ENCODE data around the gene EHBP1.
"Not testable (repeated sequence)": the region's sequence is repeated elsewhere in the genome, so short reads cannot be mapped to it uniquely, and the experiment has no call there.

Gene EHBP1

GRCh38 chr2:62708751-62709150 lies 3.2 kb downstream of the EHBP1 start:
- Histone ChIP-seq H3K79me2 (ENCODE audit: control insufficient read depth, low read length) (peaks cover 68% of the 10 kb centered on the region), H3K9me3 (ENCODE audit: control insufficient read depth, insufficient read depth, low read length) (no peaks in the 10 kb centered on the region), H3K4me2 (ENCODE audit: low read length) (peak overlapping the region; percentile 89), H3K9me2 (replicated peaks; ENCODE audit: control insufficient read depth, low read length) (no peaks in the 10 kb centered on the region), H3K27ac (ENCODE audit: low read depth, low read length) (no peak overlapping the region), H3K27me3 (ENCODE audit: control insufficient read depth, low read length) (no peaks in the 10 kb centered on the region), H3F3A (ENCODE audit: control insufficient read depth, insufficient read depth) (no peaks in the 10 kb centered on the region), H3K4me1 (ENCODE audit: control insufficient read depth, low read length) (peaks cover 32% of the 10 kb centered on the region), H4K20me1 (ENCODE audit: control insufficient read depth, insufficient read depth, low read depth, low read length) (no peaks in the 10 kb centered on the region), H3K36me3 (ENCODE audit: control insufficient read depth, low read length) (peaks cover 40% of the 10 kb centered on the region), H3K4me3 (ENCODE audit: low read length) (no peak overlapping the region)
- TF ChIP-seq, protein P1, sequence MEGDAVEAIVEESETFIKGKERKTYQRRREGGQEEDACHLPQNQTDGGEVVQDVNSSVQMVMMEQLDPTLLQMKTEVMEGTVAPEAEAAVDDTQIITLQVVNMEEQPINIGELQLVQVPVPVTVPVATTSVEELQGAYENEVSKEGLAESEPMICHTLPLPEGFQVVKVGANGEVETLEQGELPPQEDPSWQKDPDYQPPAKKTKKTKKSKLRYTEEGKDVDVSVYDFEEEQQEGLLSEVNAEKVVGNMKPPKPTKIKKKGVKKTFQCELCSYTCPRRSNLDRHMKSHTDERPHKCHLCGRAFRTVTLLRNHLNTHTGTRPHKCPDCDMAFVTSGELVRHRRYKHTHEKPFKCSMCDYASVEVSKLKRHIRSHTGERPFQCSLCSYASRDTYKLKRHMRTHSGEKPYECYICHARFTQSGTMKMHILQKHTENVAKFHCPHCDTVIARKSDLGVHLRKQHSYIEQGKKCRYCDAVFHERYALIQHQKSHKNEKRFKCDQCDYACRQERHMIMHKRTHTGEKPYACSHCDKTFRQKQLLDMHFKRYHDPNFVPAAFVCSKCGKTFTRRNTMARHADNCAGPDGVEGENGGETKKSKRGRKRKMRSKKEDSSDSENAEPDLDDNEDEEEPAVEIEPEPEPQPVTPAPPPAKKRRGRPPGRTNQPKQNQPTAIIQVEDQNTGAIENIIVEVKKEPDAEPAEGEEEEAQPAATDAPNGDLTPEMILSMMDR (IDR thresholded peaks at IDR 0.05; ENCODE audit: low read depth, low read length, poor library complexity, severe bottlenecking), result no peak
- TF ChIP-seq EZH2phosphoT487 (IDR thresholded peaks at IDR 0.05; ENCODE audit: borderline replicate concordance, low read length), result no peak

DNA sequence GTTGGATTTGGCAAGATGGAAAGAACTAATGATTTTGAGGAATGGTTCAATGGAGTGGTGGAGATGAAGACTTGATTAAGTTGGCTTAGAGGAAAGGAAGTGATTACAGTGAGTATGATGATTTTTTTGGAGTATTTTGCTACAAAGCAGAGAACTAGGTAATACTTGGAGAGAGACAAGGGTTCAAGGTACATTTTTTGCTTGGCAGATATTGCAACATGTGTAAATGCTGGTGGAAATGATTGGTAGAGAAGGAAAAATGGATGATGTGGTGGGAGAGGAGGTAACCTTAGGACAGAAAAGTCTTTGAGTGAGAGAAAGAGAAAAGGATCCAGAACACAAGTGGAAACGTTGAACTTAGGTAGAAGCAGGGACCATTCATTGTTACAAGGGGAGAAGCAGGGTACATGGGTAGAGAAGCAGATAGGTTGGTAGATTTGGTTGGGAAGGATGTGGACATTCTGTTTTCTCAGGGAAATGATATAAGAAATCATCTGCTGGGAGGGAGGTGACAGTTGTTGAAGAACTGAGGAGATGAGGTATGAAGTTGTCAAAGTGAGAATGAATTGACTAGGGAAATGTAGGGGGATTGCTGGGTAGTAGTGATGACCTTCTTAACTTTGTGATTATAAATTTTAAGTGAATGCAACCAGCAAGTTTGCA lies 6.5 kb downstream of the EHBP1 start:
- Histone ChIP-seq H3K4me1 (ENCODE audit: control insufficient read depth, low read length) (peaks cover 16% of the 10 kb centered on the region), H3F3A (ENCODE audit: control insufficient read depth, insufficient read depth) (no peaks in the 10 kb centered on the region), H4K20me1 (ENCODE audit: control insufficient read depth, insufficient read depth, low read depth, low read length) (no peaks in the 10 kb centered on the region), H3K4me2 (ENCODE audit: low read length) (no peak overlapping the region), H3K79me2 (ENCODE audit: control insufficient read depth, low read length) (peaks cover 78% of the 10 kb centered on the region), H3K4me3 (ENCODE audit: low read length) (no peak overlapping the region), H3K9me2 (replicated peaks; ENCODE audit: control insufficient read depth, low read length) (no peaks in the 10 kb centered on the region), H3K27me3 (ENCODE audit: control insufficient read depth, low read length) (no peaks in the 10 kb centered on the region), H3K27ac (ENCODE audit: low read depth, low read length) (no peak overlapping the region), H3K36me3 (ENCODE audit: control insufficient read depth, low read length) (peaks cover 46% of the 10 kb centered on the region), H3K9me3 (ENCODE audit: control insufficient read depth, insufficient read depth, low read length) (no peaks in the 10 kb centered on the region)
- TF ChIP-seq EZH2phosphoT487 (IDR thresholded peaks at IDR 0.05; ENCODE audit: borderline replicate concordance, low read length), result no peak
- TF ChIP-seq, protein P1 (IDR thresholded peaks at IDR 0.05; ENCODE audit: low read depth, low read length, poor library complexity, severe bottlenecking), result no peak

- H3K9me3 ChIP-seq (ENCODE audit: control insufficient read depth, insufficient read depth, low read length); H3K27me3 ChIP-seq (ENCODE audit: control insufficient read depth, low read length); H3K4me1 ChIP-seq (ENCODE audit: control insufficient read depth, low read length); H3F3A ChIP-seq (ENCODE audit: control insufficient read depth, insufficient read depth); H3K4me3 ChIP-seq (ENCODE audit: low read length); H3K27ac ChIP-seq (ENCODE audit: low read depth, low read length); H4K20me1 ChIP-seq (ENCODE audit: control insufficient read depth, insufficient read depth, low read depth, low read length); H3K9me2 ChIP-seq (replicated peaks; ENCODE audit: control insufficient read depth, low read length); H3K4me2 ChIP-seq (ENCODE audit: low read length): not testable (repeated sequence)
- H3K79me2 ChIP-seq (ENCODE audit: control insufficient read depth, low read length), result peaks cover 72% of the 10 kb centered on the region
- peaks cover 35% of the 10 kb centered on the region for H3K36me3 ChIP-seq (ENCODE audit: control insufficient read depth, low read length)
These were observed 7.7 kb downstream of the EHBP1 start for GRCh38 chr2:62713196-62713595.

GRCh38 chr2:62713837-62714236 lies 8.3 kb downstream of the EHBP1 start:
- Histone ChIP-seq H3K27ac (ENCODE audit: low read depth, low read length) (no peak overlapping the region), H3K9me2 (replicated peaks; ENCODE audit: control insufficient read depth, low read length) (no peaks in the 10 kb centered on the region), H3K79me2 (ENCODE audit: control insufficient read depth, low read length) (peaks cover 72% of the 10 kb centered on the region), H3K4me2 (ENCODE audit: low read length) (no peak overlapping the region), H3K4me1 (ENCODE audit: control insufficient read depth, low read length) (peaks cover 5% of the 10 kb centered on the region; the same call in 1 of the 2 replicates), H4K20me1 (ENCODE audit: control insufficient read depth, insufficient read depth, low read depth, low read length) (no peaks in the 10 kb centered on the region), H3K27me3 (ENCODE audit: control insufficient read depth, low read length) (no peaks in the 10 kb centered on the region), H3K36me3 (ENCODE audit: control insufficient read depth, low read length) (peaks cover 28% of the 10 kb centered on the region), H3F3A (ENCODE audit: control insufficient read depth, insufficient read depth) (no peaks in the 10 kb centered on the region), H3K9me3 (ENCODE audit: control insufficient read depth, insufficient read depth, low read length) (no peaks in the 10 kb centered on the region), H3K4me3 (ENCODE audit: low read length) (no peak overlapping the region)
- no peak for TF ChIP-seq EZH2phosphoT487 (IDR thresholded peaks at IDR 0.05; ENCODE audit: borderline replicate concordance, low read length)
- TF ChIP-seq, protein P1 (IDR thresholded peaks at IDR 0.05; ENCODE audit: low read depth, low read length, poor library complexity, severe bottlenecking), result no peak
